ENCODE results near the gene ARHGAP12.

DNA sequence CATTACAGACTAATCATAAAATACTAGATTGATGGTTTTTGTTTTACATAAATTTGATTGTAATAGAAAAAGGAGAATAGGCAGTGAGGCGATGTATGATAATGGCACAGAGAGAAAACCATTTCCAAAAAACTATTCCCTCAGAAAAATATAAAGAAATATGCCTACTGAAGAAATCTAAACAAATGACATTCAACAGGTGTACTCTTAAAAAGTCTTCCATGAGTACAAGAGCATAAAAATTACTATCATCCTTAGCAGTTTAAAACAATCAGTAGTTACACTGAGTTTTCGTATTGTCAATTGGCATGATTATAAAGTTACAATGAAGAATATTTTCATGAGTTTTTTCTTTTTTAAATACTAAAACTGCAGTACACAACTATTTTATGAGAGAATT, 75.0 kb downstream of the ARHGAP12 start:
- TF ChIP-seq POLR2A (IDR thresholded peaks at IDR 0.05; ENCODE audit: low read length) (no peak), GATA1 (IDR thresholded peaks at IDR 0.05; ENCODE audit: low read depth, low read length) (no peak)
